ENCODE data around the gene LRRN1.

Gene LRRN1

GRCh38 chr3:3801494-3801841 is 2.2 kb downstream of the LRRN1 start:
- Histone ChIP-seq H3F3A (ENCODE audit: low read depth) (no peaks in the 10 kb centered on the region), H3K9ac (ENCODE audit: low read depth, low read length, poor library complexity, severe bottlenecking) (no peak overlapping the region), H3K4me3 (ENCODE audit: low read length, poor library complexity, severe bottlenecking) (no peak overlapping the region), H3K79me2 (ENCODE audit: insufficient read depth, low read length) (no peaks in the 10 kb centered on the region), H3K4me2 (ENCODE audit: low read depth, low read length, poor library complexity, severe bottlenecking) (no peak overlapping the region), H4K20me1 (ENCODE audit: insufficient read depth, low read length, poor library complexity, severe bottlenecking) (no peaks in the 10 kb centered on the region), H3K4me1 (ENCODE audit: insufficient read depth, low read length, poor library complexity, severe bottlenecking) (no peaks in the 10 kb centered on the region), H3K27me3 (ENCODE audit: insufficient read depth, low read length, poor library complexity, severe bottlenecking) (peaks cover 44% of the 10 kb centered on the region), H3K36me3 (ENCODE audit: insufficient read depth, low read length) (no peaks in the 10 kb centered on the region), H2AFZ (ENCODE audit: low read length) (no peak overlapping the region), H3K9me3 (ENCODE audit: insufficient read depth, low read depth, low read length) (no peaks in the 10 kb centered on the region), H3K9me2 (replicated peaks; ENCODE audit: low read depth, low read length) (no peaks in the 10 kb centered on the region)
- no peak for TF ChIP-seq CTCF (conservative IDR thresholded peaks at IDR 0.05; ENCODE audit: low read length)
- no peak for TF ChIP-seq EZH2phosphoT487 (IDR thresholded peaks at IDR 0.05; ENCODE audit: borderline replicate concordance)

- Histone ChIP-seq H3K36me3 (ENCODE audit: insufficient read depth, low read length) (no peaks in the 10 kb centered on the region), H3K27me3 (ENCODE audit: insufficient read depth, low read length, poor library complexity, severe bottlenecking) (peaks cover 44% of the 10 kb centered on the region), H4K20me1 (ENCODE audit: insufficient read depth, low read length, poor library complexity, severe bottlenecking) (no peaks in the 10 kb centered on the region), H3K9me3 (ENCODE audit: insufficient read depth, low read depth, low read length) (no peaks in the 10 kb centered on the region), H3K9me2 (replicated peaks; ENCODE audit: low read depth, low read length) (no peaks in the 10 kb centered on the region), H3F3A (ENCODE audit: low read depth) (no peaks in the 10 kb centered on the region), H3K4me3 (ENCODE audit: low read length, poor library complexity, severe bottlenecking) (no peak overlapping the region), H3K4me2 (ENCODE audit: low read depth, low read length, poor library complexity, severe bottlenecking) (no peak overlapping the region), H3K9ac (ENCODE audit: low read depth, low read length, poor library complexity, severe bottlenecking) (no peak overlapping the region), H2AFZ (ENCODE audit: low read length) (no peak overlapping the region), H3K79me2 (ENCODE audit: insufficient read depth, low read length) (no peaks in the 10 kb centered on the region), H3K4me1 (ENCODE audit: insufficient read depth, low read length, poor library complexity, severe bottlenecking) (no peaks in the 10 kb centered on the region)
- TF ChIP-seq EZH2phosphoT487 (IDR thresholded peaks at IDR 0.05; ENCODE audit: borderline replicate concordance) (no peak), CTCF (conservative IDR thresholded peaks at IDR 0.05; ENCODE audit: low read length) (no peak)
Measured at GRCh38 chr3:3802046-3802445, 2.8 kb downstream of the LRRN1 start.

- no peaks in the 10 kb centered on the region for H3K79me2 ChIP-seq (ENCODE audit: insufficient read depth, low read length)
- H3K9ac ChIP-seq (ENCODE audit: low read depth, low read length, poor library complexity, severe bottlenecking): no peak overlapping the region
- no peak overlapping the region for H3K4me3 ChIP-seq (ENCODE audit: low read length, poor library complexity, severe bottlenecking)
- TF ChIP-seq CTCF (conservative IDR thresholded peaks at IDR 0.05; ENCODE audit: low read length): no peak
- no peak for TF ChIP-seq EZH2phosphoT487 (IDR thresholded peaks at IDR 0.05; ENCODE audit: borderline replicate concordance)
- no peaks in the 10 kb centered on the region for H3K9me2 ChIP-seq (replicated peaks; ENCODE audit: low read depth, low read length)
- H3K27me3 ChIP-seq (ENCODE audit: insufficient read depth, low read length, poor library complexity, severe bottlenecking): peaks cover 21% of the 10 kb centered on the region
- H3K4me2 ChIP-seq (ENCODE audit: low read depth, low read length, poor library complexity, severe bottlenecking): no peak overlapping the region
- no peaks in the 10 kb centered on the region for H3K9me3 ChIP-seq (ENCODE audit: insufficient read depth, low read depth, low read length)
- H3K36me3 ChIP-seq (ENCODE audit: insufficient read depth, low read length): no peaks in the 10 kb centered on the region
- H3F3A ChIP-seq (ENCODE audit: low read depth): no peaks in the 10 kb centered on the region
- H3K4me1 ChIP-seq (ENCODE audit: insufficient read depth, low read length, poor library complexity, severe bottlenecking): no peaks in the 10 kb centered on the region
- H2AFZ ChIP-seq (ENCODE audit: low read length): no peak overlapping the region
- no peaks in the 10 kb centered on the region for H4K20me1 ChIP-seq (ENCODE audit: insufficient read depth, low read length, poor library complexity, severe bottlenecking)
Measured at GRCh38 chr3:3804560-3804959, 5.3 kb downstream of the LRRN1 start.

Data from Loucy (cell line).